Measurements from ENCODE around the gene NFKB2. TPM values are rescaled to one million over a fixed set of nuclear protein-coding genes. Genes with fewer than 3 reads are reported as not detected.
A peak's percentile ranks its signal among the peaks of the same experiment; 100 is the strongest.

Gene NFKB2
- total RNA-seq, 1 experiment from 2014 or later, result 27.6 TPM

DNA sequence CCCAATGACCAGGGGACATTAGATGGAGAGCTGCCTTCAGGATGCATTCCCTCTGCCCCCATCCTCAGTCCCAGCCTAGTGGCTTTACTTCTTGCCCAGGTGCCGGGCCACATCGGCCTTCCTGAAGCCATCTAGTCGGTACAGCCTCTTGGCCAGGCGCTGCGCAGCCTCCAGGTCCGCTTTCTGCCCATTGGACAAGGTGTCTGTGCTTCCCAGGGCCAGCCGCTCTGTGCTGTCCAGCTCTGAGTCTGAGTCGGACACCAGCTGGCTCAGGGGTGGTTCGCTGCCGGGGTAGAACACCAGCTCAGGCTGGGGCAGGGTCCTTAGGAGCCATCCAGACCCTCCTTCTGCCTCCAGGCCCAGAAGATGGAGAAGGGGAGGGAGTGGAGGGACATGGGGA is 16.8 kb downstream of the NFKB2 start:
- H3K27ac Mint-ChIP-seq, result no peak overlapping the region
- ChIA-PET CTCF (interaction anchor here (0.7 to 5.5 kb wide), 7 partner anchors 9 to 172 kb away, joined by 3 to 61 read pairs (median 5); partner anchors contain the start of genes FBXL15 and NFKB2), POLR2A (interaction anchor here (1.0 to 1.1 kb wide), 2 partner anchors 20 to 49 kb away, joined by 3 read pairs; partner anchors contain the start of gene CUEDC2)
- TF ChIP-seq CBFB (CRISPR knock-in tag; IDR thresholded peaks at IDR 0.05; ENCODE audit: low read depth) (no peak), ZBTB43 (CRISPR knock-in tag; IDR thresholded peaks at IDR 0.05) (no peak), CDX4 (CRISPR knock-in tag; IDR thresholded peaks at IDR 0.05; ENCODE audit: borderline replicate concordance) (no peak), GABPB1 (CRISPR knock-in tag; IDR thresholded peaks at IDR 0.05) (no peak), IRF1 (CRISPR knock-in tag; IDR thresholded peaks at IDR 0.05) (no peak), EMX1 (CRISPR knock-in tag; IDR thresholded peaks at IDR 0.05) (no peak)
- TF ChIP-seq, protein P1, sequence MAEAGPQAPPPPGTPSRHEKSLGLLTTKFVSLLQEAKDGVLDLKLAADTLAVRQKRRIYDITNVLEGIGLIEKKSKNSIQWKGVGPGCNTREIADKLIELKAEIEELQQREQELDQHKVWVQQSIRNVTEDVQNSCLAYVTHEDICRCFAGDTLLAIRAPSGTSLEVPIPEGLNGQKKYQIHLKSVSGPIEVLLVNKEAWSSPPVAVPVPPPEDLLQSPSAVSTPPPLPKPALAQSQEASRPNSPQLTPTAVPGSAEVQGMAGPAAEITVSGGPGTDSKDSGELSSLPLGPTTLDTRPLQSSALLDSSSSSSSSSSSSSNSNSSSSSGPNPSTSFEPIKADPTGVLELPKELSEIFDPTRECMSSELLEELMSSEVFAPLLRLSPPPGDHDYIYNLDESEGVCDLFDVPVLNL (CRISPR knock-in tag; IDR thresholded peaks at IDR 0.05; ENCODE audit: borderline replicate concordance, low read depth), result no peak
- TF ChIP-seq, protein P2, sequence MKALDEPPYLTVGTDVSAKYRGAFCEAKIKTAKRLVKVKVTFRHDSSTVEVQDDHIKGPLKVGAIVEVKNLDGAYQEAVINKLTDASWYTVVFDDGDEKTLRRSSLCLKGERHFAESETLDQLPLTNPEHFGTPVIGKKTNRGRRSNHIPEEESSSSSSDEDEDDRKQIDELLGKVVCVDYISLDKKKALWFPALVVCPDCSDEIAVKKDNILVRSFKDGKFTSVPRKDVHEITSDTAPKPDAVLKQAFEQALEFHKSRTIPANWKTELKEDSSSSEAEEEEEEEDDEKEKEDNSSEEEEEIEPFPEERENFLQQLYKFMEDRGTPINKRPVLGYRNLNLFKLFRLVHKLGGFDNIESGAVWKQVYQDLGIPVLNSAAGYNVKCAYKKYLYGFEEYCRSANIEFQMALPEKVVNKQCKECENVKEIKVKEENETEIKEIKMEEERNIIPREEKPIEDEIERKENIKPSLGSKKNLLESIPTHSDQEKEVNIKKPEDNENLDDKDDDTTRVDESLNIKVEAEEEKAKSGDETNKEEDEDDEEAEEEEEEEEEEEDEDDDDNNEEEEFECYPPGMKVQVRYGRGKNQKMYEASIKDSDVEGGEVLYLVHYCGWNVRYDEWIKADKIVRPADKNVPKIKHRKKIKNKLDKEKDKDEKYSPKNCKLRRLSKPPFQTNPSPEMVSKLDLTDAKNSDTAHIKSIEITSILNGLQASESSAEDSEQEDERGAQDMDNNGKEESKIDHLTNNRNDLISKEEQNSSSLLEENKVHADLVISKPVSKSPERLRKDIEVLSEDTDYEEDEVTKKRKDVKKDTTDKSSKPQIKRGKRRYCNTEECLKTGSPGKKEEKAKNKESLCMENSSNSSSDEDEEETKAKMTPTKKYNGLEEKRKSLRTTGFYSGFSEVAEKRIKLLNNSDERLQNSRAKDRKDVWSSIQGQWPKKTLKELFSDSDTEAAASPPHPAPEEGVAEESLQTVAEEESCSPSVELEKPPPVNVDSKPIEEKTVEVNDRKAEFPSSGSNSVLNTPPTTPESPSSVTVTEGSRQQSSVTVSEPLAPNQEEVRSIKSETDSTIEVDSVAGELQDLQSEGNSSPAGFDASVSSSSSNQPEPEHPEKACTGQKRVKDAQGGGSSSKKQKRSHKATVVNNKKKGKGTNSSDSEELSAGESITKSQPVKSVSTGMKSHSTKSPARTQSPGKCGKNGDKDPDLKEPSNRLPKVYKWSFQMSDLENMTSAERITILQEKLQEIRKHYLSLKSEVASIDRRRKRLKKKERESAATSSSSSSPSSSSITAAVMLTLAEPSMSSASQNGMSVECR (CRISPR knock-in tag; IDR thresholded peaks at IDR 0.05; ENCODE audit: borderline replicate concordance), result no peak
- TF ChIP-seq, protein P3, sequence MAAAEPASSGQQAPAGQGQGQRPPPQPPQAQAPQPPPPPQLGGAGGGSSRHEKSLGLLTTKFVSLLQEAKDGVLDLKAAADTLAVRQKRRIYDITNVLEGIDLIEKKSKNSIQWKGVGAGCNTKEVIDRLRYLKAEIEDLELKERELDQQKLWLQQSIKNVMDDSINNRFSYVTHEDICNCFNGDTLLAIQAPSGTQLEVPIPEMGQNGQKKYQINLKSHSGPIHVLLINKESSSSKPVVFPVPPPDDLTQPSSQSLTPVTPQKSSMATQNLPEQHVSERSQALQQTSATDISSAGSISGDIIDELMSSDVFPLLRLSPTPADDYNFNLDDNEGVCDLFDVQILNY (CRISPR knock-in tag; IDR thresholded peaks at IDR 0.05), result no peak
- no peak for DNase-seq (ENCODE audit: low spot score)
- no peak overlapping the region for H3K4me3 Mint-ChIP-seq
- peaks cover 30% of the 10 kb centered on the region for H3K4me1 Mint-ChIP-seq
- H3K27me3 Mint-ChIP-seq (ENCODE audit: low read depth), result peaks cover 53% of the 10 kb centered on the region
- H3K9me3 Mint-ChIP-seq, result no peaks in the 10 kb centered on the region
- ATAC-seq, result no peak
- H3K36me3 Mint-ChIP-seq, result no peaks in the 10 kb centered on the region

- CTCF ChIA-PET, result interaction anchor here (0.7 to 5.5 kb wide), 11 partner anchors 9 to 182 kb away, joined by 3 to 61 read pairs (median 4); partner anchors contain the start of genes NFKB2 and SUFU
- no peak overlapping the region for H3K27ac Mint-ChIP-seq
- ATAC-seq (no peak), DNase-seq (ENCODE audit: low spot score) (peak; percentile 64)
- H3K36me3 Mint-ChIP-seq, result no peaks in the 10 kb centered on the region
- H3K9me3 Mint-ChIP-seq, result no peaks in the 10 kb centered on the region
- H3K4me3 Mint-ChIP-seq, result no peak overlapping the region
- H3K4me1 Mint-ChIP-seq, result peaks cover 35% of the 10 kb centered on the region
- peaks cover 47% of the 10 kb centered on the region for H3K27me3 Mint-ChIP-seq (ENCODE audit: low read depth)
- POLR2A ChIA-PET, result interaction anchor here (1.0 kb wide), 1 partner anchor 19 kb away, joined by 3 read pairs; the partner anchor contains the start of gene CUEDC2
- TF ChIP-seq GABPB1 (CRISPR knock-in tag; IDR thresholded peaks at IDR 0.05), result no peak
- TF ChIP-seq, protein P4, sequence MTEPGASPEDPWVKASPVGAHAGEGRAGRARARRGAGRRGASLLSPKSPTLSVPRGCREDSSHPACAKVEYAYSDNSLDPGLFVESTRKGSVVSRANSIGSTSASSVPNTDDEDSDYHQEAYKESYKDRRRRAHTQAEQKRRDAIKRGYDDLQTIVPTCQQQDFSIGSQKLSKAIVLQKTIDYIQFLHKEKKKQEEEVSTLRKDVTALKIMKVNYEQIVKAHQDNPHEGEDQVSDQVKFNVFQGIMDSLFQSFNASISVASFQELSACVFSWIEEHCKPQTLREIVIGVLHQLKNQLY (CRISPR knock-in tag; IDR thresholded peaks at IDR 0.05), result no peak
- TF ChIP-seq ZNF423 (CRISPR knock-in tag; IDR thresholded peaks at IDR 0.05), result no peak
- no peak for TF ChIP-seq FOXP1 (CRISPR knock-in tag; IDR thresholded peaks at IDR 0.05; ENCODE audit: borderline replicate concordance)
- no peak for TF ChIP-seq MXD4 (CRISPR knock-in tag; IDR thresholded peaks at IDR 0.05; ENCODE audit: borderline replicate concordance)
- no peak for TF ChIP-seq SMAD3 (CRISPR knock-in tag; IDR thresholded peaks at IDR 0.05; ENCODE audit: borderline replicate concordance)
- no peak for TF ChIP-seq IRF1 (CRISPR knock-in tag; IDR thresholded peaks at IDR 0.05)
These were observed 17.7 kb downstream of the NFKB2 start for GRCh38 chr10:102413053-102413705.

Data from WTC11 (cell line).